ENCODE measurements around the gene HLA-B. TPM values are rescaled to one million over a fixed set of nuclear protein-coding genes. Genes with fewer than 3 reads are reported as not detected.

The HLA-B gene
- total and polyA plus RNA-seq, 3 donors from 2014 or later = 425 to 943 (median 439) TPM

DNA sequence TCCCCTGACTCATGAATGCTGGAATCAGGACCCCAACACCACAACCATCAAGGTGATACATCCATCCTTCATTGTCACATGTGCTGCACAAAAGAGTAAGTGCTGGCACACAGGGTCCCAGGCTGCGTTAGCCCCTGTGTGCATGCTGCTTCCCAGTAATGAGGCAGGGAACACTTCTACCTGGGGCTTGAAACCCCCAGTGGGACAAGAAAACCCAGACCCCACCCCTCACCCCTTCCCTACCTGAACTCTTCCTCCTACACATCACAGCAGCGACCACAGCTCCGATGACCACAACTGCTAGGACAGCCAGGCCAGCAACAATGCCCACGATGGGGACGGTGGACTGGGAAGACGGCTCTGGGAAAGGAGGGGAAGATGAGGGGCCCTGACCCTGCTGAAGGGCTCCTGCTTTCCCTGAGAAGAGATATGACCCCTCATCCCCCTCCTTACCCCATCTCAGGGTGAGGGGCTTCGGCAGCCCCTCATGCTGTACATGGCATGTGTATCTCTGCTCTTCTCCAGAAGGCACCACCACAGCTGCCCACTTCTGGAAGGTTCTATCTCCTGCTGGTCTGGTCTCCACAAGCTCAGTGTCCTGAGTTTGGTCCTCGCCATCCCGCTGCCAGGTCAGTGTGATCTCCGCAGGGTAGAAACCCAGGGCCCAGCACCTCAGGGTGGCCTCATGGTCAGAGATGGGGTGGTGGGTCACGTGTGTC, 2.0 kb downstream of the HLA-B start:
- 79 to 90% methylated on average over 10 to 11 of the region's 11 CpGs for WGBS, 2 donors
- DNase-seq = no peak
- H3K4me3 ChIP-seq = no peak overlapping the region
- no peaks in the 10 kb centered on the region for H3K9me3 ChIP-seq
- TF ChIP-seq, protein P1, sequence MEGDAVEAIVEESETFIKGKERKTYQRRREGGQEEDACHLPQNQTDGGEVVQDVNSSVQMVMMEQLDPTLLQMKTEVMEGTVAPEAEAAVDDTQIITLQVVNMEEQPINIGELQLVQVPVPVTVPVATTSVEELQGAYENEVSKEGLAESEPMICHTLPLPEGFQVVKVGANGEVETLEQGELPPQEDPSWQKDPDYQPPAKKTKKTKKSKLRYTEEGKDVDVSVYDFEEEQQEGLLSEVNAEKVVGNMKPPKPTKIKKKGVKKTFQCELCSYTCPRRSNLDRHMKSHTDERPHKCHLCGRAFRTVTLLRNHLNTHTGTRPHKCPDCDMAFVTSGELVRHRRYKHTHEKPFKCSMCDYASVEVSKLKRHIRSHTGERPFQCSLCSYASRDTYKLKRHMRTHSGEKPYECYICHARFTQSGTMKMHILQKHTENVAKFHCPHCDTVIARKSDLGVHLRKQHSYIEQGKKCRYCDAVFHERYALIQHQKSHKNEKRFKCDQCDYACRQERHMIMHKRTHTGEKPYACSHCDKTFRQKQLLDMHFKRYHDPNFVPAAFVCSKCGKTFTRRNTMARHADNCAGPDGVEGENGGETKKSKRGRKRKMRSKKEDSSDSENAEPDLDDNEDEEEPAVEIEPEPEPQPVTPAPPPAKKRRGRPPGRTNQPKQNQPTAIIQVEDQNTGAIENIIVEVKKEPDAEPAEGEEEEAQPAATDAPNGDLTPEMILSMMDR (IDR thresholded peaks at IDR 0.05) = no peak
- no peak for TF ChIP-seq POLR2A (IDR thresholded peaks at IDR 0.05)
- no peak overlapping the region for H3K27ac ChIP-seq
- peaks cover 8% of the 10 kb centered on the region for H3K4me1 ChIP-seq
- no peaks in the 10 kb centered on the region for H3K27me3 ChIP-seq
- no peaks in the 10 kb centered on the region for H3K36me3 ChIP-seq (ENCODE audit: low read depth, missing control alignments)
- intact Hi-C loops (cut with DNase I; ENCODE audit: low total_unique reads) = loop anchor here (2.0 kb wide), 1 partner anchor 84 kb away; no protein-coding TSS in a partner anchor

GRCh38 chr6:31354158-31354863, 2.7 kb downstream of the HLA-B start:
- WGBS, 2 donors = 72 to 76% methylated on average over 9 to 10 of the region's 11 CpGs

DNA sequence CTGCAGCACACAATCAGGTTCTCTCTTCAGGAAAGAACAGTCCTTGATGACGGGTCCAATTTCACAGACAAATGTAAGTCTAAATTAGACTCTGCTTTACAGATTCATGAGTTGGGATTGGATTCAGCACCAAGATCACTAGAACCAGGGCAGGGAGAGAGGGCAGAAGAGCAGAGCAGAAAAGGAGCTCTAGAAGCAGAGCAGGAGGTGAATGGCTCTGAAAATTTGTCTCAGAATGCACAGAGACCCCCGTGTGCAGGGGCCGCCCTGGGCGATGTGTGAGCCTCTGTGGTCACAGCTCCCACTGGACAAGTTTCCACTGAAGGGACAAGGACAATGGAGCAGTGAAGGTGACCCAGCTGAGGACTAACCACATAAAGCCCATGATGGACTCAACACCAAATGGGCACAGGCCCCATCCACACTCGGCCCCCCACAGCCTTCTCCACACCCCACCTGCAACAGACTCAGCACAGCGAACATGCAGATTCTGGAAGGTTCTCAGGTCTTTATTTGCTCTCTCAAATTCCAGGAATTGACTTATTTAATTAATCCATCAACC, 3.5 kb downstream of the HLA-B start:
- Histone ChIP-seq H3K27ac (no peak overlapping the region), H3K4me1 (peaks cover 8% of the 10 kb centered on the region), H3K9me3 (no peaks in the 10 kb centered on the region), H3K27me3 (no peaks in the 10 kb centered on the region), H3K36me3 (ENCODE audit: low read depth, missing control alignments) (no peaks in the 10 kb centered on the region), H3K4me3 (no peak overlapping the region)
- intact Hi-C loops (cut with DNase I; ENCODE audit: low total_unique reads) = no loop called here
- no peak for DNase-seq
- no peak for TF ChIP-seq POLR2A (IDR thresholded peaks at IDR 0.05)
- TF ChIP-seq, protein P1 (IDR thresholded peaks at IDR 0.05) = no peak
- 63 to 81% methylated on average over 6 of the region's 6 CpGs for WGBS, 2 donors

More at GRCh38 chr6:31354158-31354863, 2.7 kb downstream of the HLA-B start:
- Histone ChIP-seq H3K9me3 (no peaks in the 10 kb centered on the region), H3K27ac (no peak overlapping the region), H3K4me1 (peaks cover 8% of the 10 kb centered on the region), H3K36me3 (ENCODE audit: low read depth, missing control alignments) (no peaks in the 10 kb centered on the region), H3K27me3 (no peaks in the 10 kb centered on the region), H3K4me3 (no peak overlapping the region)
- TF ChIP-seq POLR2A (IDR thresholded peaks at IDR 0.05) = no peak
- TF ChIP-seq, protein P1 (IDR thresholded peaks at IDR 0.05) = no peak
- no peak for DNase-seq
- intact Hi-C loops (cut with DNase I; ENCODE audit: low total_unique reads) = loop anchor here (2.0 kb wide), 1 partner anchor 84 kb away; no protein-coding TSS in a partner anchor

DNA sequence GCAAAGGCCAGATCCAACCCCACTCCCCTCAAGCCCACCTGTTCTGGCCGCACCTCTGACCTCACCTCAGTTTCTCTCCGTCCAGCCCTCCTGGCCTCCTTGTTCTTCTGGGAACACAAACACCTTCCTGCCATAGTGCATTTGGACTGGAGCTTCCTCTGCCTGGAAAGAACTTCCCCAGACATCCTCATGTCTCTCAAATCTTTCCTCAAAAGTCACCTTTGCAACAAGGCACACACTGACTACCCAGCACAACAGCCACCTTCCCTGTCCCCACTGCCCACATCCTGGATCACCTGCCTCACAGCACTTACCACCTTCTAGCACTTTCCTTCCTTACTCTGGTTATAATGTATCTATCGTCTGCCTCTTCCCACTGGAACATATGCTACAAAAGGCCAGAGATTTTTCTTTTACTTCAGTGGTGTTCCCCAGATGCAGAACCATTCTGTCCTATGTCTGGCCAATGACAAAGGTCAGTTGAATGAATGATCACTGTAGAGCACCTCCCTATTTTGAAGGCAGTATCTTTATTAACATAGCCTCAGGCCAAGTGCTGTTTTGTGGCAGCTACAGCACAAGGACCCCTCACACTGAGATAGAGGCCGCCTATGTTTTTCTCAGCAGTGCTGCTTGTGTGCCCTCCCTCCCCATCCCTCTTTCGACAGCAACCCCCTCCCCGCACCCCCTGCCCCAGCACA, 4.1 kb downstream of the HLA-B start:
- intact Hi-C loops (cut with DNase I; ENCODE audit: low total_unique reads) = no loop called here
- no peaks in the 10 kb centered on the region for H3K27me3 ChIP-seq
- 69 to 81% methylated on average over 5 to 6 of the region's 6 CpGs for WGBS, 2 donors

More for the DNA sequence above, 4.1 kb downstream of the HLA-B start:
- no peak for TF ChIP-seq POLR2A (IDR thresholded peaks at IDR 0.05)
- TF ChIP-seq, protein P1 (IDR thresholded peaks at IDR 0.05) = no peak
- Histone ChIP-seq H3K36me3 (ENCODE audit: low read depth, missing control alignments) (no peaks in the 10 kb centered on the region), H3K4me3 (no peak overlapping the region), H3K4me1 (peaks cover 8% of the 10 kb centered on the region), H3K27ac (no peak overlapping the region), H3K9me3 (no peaks in the 10 kb centered on the region)
- DNase-seq = no peak
